Activated T-cell treated with anti-CD3 and anti-CD28 coated beads, Interleukin-2, amount 50 U/mL, for 24 hours (primary cell): ENCODE results near the gene KRT13.
A peak's percentile ranks its signal among the peaks of the same experiment; 100 is the strongest.

Experiments used
- DNase-seq: peaks from one replicate; pipeline ENCODE4 v3.0.0-alpha.2; 2020
- H3K27ac Mint-ChIP-seq: 2 replicates; pipeline ENCODE4 v1.8.0; 2020; ENCODE audit warnings: mild to moderate bottlenecking, mixed read lengths
- H3K27me3 Mint-ChIP-seq: 2 replicates; pipeline ENCODE4 v1.8.0; 2020; ENCODE audit warnings: mixed read lengths
- H3K36me3 Mint-ChIP-seq: 2 replicates; pipeline ENCODE4 v1.8.0; 2020; ENCODE audit warnings: low read depth, mixed read lengths
- H3K4me1 Mint-ChIP-seq: 2 replicates; pipeline ENCODE4 v1.8.0; 2020; ENCODE audit warnings: low read depth, mixed read lengths
- H3K4me3 Mint-ChIP-seq: 2 replicates; pipeline ENCODE4 v1.8.0; 2020; ENCODE audit warnings: mild to moderate bottlenecking, moderate library complexity, mixed read lengths
- H3K9me3 Mint-ChIP-seq: 2 replicates; pipeline ENCODE4 v1.8.0; 2020; ENCODE audit warnings: mixed read lengths

Gene KRT13

GRCh38 chr17:41499714-41500113 lies 5.7 kb downstream of the KRT13 start:
- Mint-ChIP-seq H3K9me3 (no peaks in the 10 kb centered on the region), H3K36me3 (no peaks in the 10 kb centered on the region), H3K27ac (no peak overlapping the region), H3K4me1 (peaks cover 6% of the 10 kb centered on the region), H3K4me3 (no peak overlapping the region), H3K27me3 (no peaks in the 10 kb centered on the region)
- no peak for DNase-seq

GRCh38 chr17:41498276-41498675 lies 7.1 kb downstream of the KRT13 start:
- Mint-ChIP-seq H3K27me3 (no peaks in the 10 kb centered on the region), H3K9me3 (no peaks in the 10 kb centered on the region), H3K4me1 (peaks cover 6% of the 10 kb centered on the region), H3K36me3 (no peaks in the 10 kb centered on the region), H3K27ac (no peak overlapping the region), H3K4me3 (no peak overlapping the region)
- DNase-seq, result no peak

GRCh38 chr17:41496803-41497484 lies 8.5 kb downstream of the KRT13 start:
- Mint-ChIP-seq H3K27ac (peak overlapping the region; percentile 53), H3K36me3 (no peaks in the 10 kb centered on the region)
- peak; percentile 77 for DNase-seq

DNA sequence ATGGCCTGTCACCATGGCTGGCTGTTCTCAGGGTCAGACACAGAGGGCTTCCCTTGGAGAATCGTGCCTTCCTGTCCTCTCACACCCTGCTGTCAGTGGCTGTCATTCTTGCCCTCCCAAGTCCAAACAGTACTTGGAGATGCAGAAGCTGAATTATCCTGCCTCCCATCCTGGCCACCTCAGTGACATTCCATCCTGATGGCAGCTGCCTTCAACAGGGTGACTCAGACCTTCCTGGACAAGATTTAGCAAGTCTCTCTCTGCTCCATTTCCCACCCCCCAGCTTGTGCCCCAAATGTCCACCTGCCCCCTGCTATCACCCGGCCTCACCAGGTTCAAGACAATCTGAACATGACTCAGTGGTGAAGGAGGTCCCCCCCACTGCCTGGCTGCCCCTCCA lies 10.9 kb downstream of the KRT13 start:
- no peaks in the 10 kb centered on the region for H3K27me3 Mint-ChIP-seq
- H3K4me1 Mint-ChIP-seq, result peaks cover 11% of the 10 kb centered on the region
- H3K9me3 Mint-ChIP-seq, result no peaks in the 10 kb centered on the region

More at GRCh38 chr17:41496803-41497484, 8.5 kb downstream of the KRT13 start:
- peaks cover 6% of the 10 kb centered on the region for H3K4me1 Mint-ChIP-seq
- no peaks in the 10 kb centered on the region for H3K27me3 Mint-ChIP-seq
- no peak overlapping the region for H3K4me3 Mint-ChIP-seq
- no peaks in the 10 kb centered on the region for H3K9me3 Mint-ChIP-seq

DNA sequence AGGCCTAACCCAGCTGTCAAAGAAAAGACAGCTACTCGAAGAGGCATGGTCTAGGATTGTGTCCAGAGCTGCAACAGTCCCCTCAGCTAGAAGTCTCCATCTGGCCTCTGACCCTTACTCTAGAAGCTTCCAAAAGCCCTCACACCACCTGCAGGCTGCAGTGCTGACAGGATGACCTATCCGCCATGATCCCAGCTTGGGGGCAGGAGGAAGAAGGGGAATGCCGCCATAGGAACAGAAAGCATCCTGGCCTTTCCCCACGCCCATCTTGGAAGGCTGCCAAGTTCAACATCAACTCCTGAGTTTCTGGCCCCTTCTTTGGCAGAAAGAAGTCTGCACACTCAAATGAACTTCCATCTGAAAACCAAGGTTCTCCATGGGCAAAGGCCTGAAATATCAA lies 12.6 kb downstream of the KRT13 start:
- no peaks in the 10 kb centered on the region for H3K36me3 Mint-ChIP-seq
- no peak overlapping the region for H3K4me3 Mint-ChIP-seq
- peaks cover 11% of the 10 kb centered on the region for H3K4me1 Mint-ChIP-seq
- no peaks in the 10 kb centered on the region for H3K9me3 Mint-ChIP-seq
- H3K27ac Mint-ChIP-seq, result no peak overlapping the region
- no peak for DNase-seq
- no peaks in the 10 kb centered on the region for H3K27me3 Mint-ChIP-seq

More for the DNA sequence above, 10.9 kb downstream of the KRT13 start:
- no peaks in the 10 kb centered on the region for H3K36me3 Mint-ChIP-seq
- no peak overlapping the region for H3K4me3 Mint-ChIP-seq
- H3K27ac Mint-ChIP-seq, result no peak overlapping the region
- DNase-seq, result no peak

DNA sequence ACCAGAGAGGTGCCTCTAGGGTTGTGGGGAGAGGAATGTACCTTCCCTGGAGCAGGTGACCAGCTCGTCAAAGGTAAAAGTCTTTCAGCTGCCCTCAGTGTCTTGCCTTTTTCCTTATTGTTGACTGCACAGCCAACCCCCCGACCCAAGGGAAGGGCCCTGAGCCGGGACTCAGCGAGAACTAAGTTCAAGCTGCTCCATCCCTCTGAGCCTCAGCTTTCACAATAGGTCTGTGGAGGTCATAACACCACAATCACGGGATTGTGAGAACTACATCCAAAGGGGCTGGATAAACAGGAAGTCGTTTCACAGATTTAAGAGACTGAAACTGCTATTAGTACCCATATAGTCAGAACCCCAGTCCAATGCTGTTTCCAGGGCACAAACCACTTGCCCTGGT lies 13.1 kb downstream of the KRT13 start:
- H3K4me1 Mint-ChIP-seq, result peaks cover 11% of the 10 kb centered on the region

GRCh38 chr17:41491476-41491875 lies 13.9 kb downstream of the KRT13 start:
- Mint-ChIP-seq H3K9me3 (no peaks in the 10 kb centered on the region), H3K4me3 (no peak overlapping the region), H3K36me3 (no peaks in the 10 kb centered on the region), H3K4me1 (peaks cover 5% of the 10 kb centered on the region), H3K27me3 (peaks cover under 1% of the 10 kb centered on the region), H3K27ac (no peak overlapping the region)
- no peak for DNase-seq

More for the DNA sequence above, 13.1 kb downstream of the KRT13 start:
- Mint-ChIP-seq H3K27me3 (no peaks in the 10 kb centered on the region), H3K9me3 (no peaks in the 10 kb centered on the region), H3K36me3 (no peaks in the 10 kb centered on the region), H3K4me3 (no peak overlapping the region), H3K27ac (no peak overlapping the region)
- DNase-seq, result no peak

DNA sequence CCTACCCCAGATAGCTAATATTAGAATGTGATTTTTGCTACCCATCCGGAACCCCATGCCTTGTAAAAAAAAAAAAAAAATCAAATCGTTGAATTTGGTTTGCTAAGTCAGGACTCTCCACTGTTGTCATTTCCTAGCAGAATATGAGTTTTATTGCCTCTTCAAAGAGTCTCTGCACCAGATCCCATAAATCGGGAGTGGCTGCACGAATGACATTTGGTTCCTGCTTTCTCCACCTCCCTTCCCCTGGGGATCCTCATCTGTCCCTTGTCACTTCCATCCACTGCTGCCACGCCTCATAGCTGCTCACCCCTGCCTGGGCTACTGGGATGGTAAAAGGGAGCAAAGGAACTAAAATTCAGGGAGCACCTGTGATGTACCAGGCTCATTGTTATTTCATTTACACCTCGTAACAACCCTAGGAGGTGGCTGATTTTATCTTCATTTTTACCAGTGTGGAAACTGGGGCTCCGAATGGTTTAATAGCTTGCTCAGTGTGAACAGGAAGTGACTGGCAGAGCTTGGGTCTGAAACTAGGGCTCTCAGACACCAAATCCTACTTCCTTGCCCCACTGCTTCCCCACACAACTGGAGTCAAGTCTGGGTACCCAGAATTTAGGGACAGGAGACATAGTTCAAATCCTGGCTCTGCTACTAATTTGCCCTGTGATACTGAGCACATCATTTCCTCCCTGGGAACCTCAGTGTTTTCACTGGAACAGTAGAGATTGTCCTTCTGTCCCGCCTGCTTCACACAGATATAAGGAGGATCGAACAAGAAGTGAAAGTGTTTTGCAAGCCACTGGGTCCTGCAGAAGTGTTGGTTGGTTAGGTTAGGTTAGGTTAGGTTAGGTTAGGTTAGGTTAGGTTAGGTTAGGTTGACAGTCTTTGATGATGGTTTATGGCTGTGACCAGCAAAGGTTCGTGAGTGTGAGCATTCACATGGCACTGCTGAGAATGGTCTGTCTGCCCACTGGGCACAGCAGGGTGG lies 15.1 kb downstream of the KRT13 start:
- Mint-ChIP-seq H3K9me3 (no peaks in the 10 kb centered on the region), H3K4me3 (no peak overlapping the region), H3K4me1 (peaks cover 5% of the 10 kb centered on the region), H3K27me3 (peaks cover 3% of the 10 kb centered on the region), H3K36me3 (no peaks in the 10 kb centered on the region), H3K27ac (no peak overlapping the region)
- DNase-seq, result no peak

DNA sequence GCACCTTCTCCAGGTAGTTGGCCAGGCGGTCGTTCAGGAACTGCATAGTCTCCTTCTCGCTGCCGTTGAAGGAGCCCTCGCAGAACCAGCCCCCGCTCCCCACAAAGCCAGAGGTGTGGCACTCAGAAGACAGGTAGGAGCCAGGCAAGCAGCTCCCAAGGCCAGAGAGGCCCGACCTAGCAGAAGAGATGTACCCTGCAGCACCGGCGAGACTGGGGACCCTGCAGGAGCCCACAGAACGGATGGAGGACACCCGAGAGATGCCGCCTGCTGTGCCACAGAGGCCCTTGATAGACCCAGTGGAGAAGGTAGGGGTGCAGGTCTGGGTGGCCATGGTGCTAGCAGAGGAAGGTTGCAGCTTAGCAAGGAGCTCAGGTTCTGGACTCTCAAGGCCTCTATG lies 15.9 kb downstream of the KRT13 start, which contains the start of gene KRT36:
Gene KRT36 (minus strand): TSS at position 380 of the 400 bp plus-strand sequence. CDS start 46 bp downstream, at position 334.
- DNase-seq, result no peak

DNA sequence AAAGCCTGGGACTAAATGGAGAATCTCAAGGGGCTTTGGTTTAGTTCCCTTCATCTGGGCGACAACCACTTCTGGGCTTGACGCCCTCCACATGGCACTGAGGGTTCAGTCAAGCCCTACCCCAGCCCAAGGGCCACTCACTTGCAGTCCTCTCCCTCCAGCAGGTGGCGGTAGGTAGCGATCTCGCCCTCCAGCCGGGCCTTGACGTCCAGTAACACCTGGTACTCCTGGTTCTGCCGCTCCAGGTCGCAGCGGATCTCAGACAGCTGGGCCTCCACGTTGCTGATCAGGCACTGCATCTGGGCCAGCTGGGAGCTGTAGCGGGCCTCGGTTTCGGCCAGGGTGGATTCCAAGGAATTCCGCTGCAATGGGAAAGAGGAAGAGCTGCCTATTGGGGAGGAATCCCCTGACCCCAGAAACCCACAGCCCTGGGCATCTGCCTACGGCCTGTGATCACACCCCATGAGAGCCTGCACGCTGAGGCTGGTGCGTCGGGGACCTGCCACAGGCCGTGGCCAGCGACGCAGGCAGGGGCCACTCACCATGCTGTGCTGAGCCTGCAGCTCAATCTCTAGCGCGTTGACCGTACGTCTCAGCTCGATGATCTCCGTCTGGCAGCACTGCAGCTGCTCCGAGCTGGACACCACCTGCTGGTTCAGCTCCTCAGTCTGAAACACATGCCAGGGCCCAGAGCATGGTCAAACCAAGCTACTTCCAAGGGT lies 18.4 kb downstream of the KRT13 start:
- no peak overlapping the region for H3K4me3 Mint-ChIP-seq
- no peaks in the 10 kb centered on the region for H3K36me3 Mint-ChIP-seq
- H3K27ac Mint-ChIP-seq, result no peak overlapping the region
- peaks cover 3% of the 10 kb centered on the region for H3K27me3 Mint-ChIP-seq
- H3K9me3 Mint-ChIP-seq, result no peaks in the 10 kb centered on the region
- H3K4me1 Mint-ChIP-seq, result peaks cover 5% of the 10 kb centered on the region
- DNase-seq, result peak; percentile 59

More for the DNA sequence above, 15.9 kb downstream of the KRT13 start, which contains the start of gene KRT36:
- Mint-ChIP-seq H3K36me3 (no peaks in the 10 kb centered on the region), H3K9me3 (no peaks in the 10 kb centered on the region), H3K4me3 (no peak within 1 kb of the TSS), H3K27me3 (peaks cover 3% of the 10 kb centered on the region), H3K4me1 (peaks cover 5% of the 10 kb centered on the region), H3K27ac (no peak within 1 kb of the TSS)

GRCh38 chr17:41486316-41486715 lies 19.1 kb downstream of the KRT13 start:
- no peak overlapping the region for H3K27ac Mint-ChIP-seq
- no peak for DNase-seq
- H3K4me3 Mint-ChIP-seq, result no peak overlapping the region
- H3K27me3 Mint-ChIP-seq, result peaks cover 3% of the 10 kb centered on the region
- H3K9me3 Mint-ChIP-seq, result no peaks in the 10 kb centered on the region
- H3K4me1 Mint-ChIP-seq, result peaks cover 5% of the 10 kb centered on the region
- H3K36me3 Mint-ChIP-seq, result no peaks in the 10 kb centered on the region

- Mint-ChIP-seq H3K9me3 (no peaks in the 10 kb centered on the region), H3K27me3 (peaks cover 3% of the 10 kb centered on the region), H3K27ac (no peak overlapping the region), H3K4me3 (no peak overlapping the region), H3K36me3 (no peaks in the 10 kb centered on the region), H3K4me1 (peaks cover 3% of the 10 kb centered on the region)
- no peak for DNase-seq
These were observed 20.2 kb downstream of the KRT13 start for GRCh38 chr17:41484920-41485904.

DNA sequence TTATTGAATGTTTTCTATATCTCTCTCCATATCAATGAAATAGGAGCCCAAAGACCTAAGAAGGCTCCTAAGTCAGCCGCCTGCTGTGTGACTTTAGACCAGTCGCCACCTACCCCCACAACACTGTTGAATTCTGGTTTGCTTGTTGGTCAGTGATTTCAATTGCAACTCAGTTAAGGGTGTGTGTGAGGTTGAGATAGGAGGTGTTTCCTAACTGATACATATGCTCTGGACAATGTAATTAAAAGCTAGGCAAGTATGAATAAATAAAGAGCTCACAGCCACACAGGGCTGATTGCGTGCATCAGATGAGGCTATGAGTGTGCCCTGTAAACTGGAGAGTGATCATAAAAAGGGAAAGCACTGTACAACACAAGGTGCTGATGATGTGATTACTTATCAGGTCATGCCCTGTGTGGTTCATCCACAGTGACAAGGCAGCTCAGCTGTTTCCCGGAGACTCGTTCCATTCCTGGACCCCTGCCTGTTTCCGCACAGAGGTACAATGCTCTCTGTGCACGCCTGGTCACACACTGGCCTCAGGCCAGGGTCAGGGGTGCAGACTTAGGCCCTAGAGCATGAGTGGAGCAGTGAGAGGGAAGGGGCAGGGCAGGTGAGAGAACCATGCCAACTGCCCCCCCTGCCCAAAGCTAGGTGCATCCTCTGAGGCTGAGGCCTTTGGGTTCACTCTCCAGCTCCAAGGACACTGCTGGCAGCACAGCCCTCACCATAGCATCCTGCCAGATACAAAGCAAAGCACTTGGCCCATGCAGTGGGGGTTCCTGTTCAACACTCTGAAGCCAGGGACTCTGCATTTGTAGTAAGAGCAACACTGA lies 21.2 kb downstream of the KRT13 start:
- DNase-seq, result no peak
- Mint-ChIP-seq H3K4me1 (no peaks in the 10 kb centered on the region), H3K27ac (no peak overlapping the region), H3K27me3 (peaks cover 3% of the 10 kb centered on the region), H3K9me3 (no peaks in the 10 kb centered on the region), H3K36me3 (no peaks in the 10 kb centered on the region), H3K4me3 (no peak overlapping the region)
